ENCODE measurements around the gene DIPK2B.

DNA sequence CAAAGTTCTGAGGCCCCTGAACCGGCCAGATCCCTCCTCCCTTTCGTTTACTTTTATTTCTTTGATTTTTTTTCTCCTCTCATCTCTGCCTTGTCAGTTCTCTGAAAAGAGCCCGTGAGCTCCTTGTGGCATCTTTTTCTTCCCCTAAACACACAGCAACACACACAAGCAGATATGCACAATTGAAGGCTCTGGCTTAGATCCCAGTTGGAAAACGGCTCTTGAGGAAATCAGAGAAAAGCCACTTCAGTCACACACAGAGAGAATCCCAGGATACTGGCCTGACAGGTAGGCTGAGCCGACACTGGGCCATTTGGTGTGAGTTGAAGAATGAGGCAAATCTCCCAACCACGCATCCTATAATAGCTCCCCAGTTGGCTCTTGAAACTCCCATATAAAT lies 12.9 kb downstream of the DIPK2B start:
- no peak for TF ChIP-seq NPAS2 (CRISPR knock-in tag; IDR thresholded peaks at IDR 0.05; ENCODE audit: borderline replicate concordance)
- TF ChIP-seq JUN (IDR thresholded peaks at IDR 0.05) = no peak
- TF ChIP-seq, protein P1, sequence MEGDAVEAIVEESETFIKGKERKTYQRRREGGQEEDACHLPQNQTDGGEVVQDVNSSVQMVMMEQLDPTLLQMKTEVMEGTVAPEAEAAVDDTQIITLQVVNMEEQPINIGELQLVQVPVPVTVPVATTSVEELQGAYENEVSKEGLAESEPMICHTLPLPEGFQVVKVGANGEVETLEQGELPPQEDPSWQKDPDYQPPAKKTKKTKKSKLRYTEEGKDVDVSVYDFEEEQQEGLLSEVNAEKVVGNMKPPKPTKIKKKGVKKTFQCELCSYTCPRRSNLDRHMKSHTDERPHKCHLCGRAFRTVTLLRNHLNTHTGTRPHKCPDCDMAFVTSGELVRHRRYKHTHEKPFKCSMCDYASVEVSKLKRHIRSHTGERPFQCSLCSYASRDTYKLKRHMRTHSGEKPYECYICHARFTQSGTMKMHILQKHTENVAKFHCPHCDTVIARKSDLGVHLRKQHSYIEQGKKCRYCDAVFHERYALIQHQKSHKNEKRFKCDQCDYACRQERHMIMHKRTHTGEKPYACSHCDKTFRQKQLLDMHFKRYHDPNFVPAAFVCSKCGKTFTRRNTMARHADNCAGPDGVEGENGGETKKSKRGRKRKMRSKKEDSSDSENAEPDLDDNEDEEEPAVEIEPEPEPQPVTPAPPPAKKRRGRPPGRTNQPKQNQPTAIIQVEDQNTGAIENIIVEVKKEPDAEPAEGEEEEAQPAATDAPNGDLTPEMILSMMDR (IDR thresholded peaks at IDR 0.05) = no peak
- TF ChIP-seq POLR2A (IDR thresholded peaks at IDR 0.05; ENCODE audit: low read length) = no peak
- TF ChIP-seq, protein P2, sequence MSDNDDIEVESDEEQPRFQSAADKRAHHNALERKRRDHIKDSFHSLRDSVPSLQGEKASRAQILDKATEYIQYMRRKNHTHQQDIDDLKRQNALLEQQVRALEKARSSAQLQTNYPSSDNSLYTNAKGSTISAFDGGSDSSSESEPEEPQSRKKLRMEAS (IDR thresholded peaks at IDR 0.05) = no peak
